Measurements from ENCODE around the gene ECPAS. TPM values are rescaled to one million over a fixed set of nuclear protein-coding genes. Genes with fewer than 3 reads are reported as not detected.
A peak's percentile ranks its signal among the peaks of the same experiment; 100 is the strongest.
"Not testable (repeated sequence)": the region's sequence is repeated elsewhere in the genome, so short reads cannot be mapped to it uniquely, and the experiment has no call there.

The ECPAS gene
- total RNA-seq, 5 donors from 2014 or later (not counting 1 experiment from before 2014, with no cell fraction given), result 50.5 to 67.1 (median 63.1) TPM

- no peaks in the 10 kb centered on the region for H3K36me3 Mint-ChIP-seq
- Histone ChIP-seq H3K36me3 (ENCODE audit: control insufficient read depth in 2 of 2, extremely low read depth in 1 of 2, insufficient read depth in 1 of 2, low read length in 1 of 2) (no peaks in the 10 kb centered on the region), H3K27ac (ENCODE audit: low read length) (no peak overlapping the region), H3K9me3 (no peaks in the 10 kb centered on the region), H3K4me3 (ENCODE audit: control insufficient read depth in 1 of 2, extremely low read depth in 1 of 2, low read length in 1 of 2) (no peak overlapping the region), H3K4me1 (ENCODE audit: control insufficient read depth in 1 of 2, extremely low read depth in 1 of 2, insufficient read depth in 2 of 2, low read length in 2 of 2) (no peaks in the 10 kb centered on the region), H3K27me3 (replicated peaks in 1 of 2; ENCODE audit: control insufficient read depth in 2 of 2, extremely low read depth in 1 of 2, insufficient read depth in 2 of 2, low read length in 1 of 2) (peaks cover 0 to 13% of the 10 kb centered on the region in 2 experiments)
- no peaks in the 10 kb centered on the region for H3K9me3 Mint-ChIP-seq
- H3K4me3 Mint-ChIP-seq, result no peak overlapping the region
- no peak overlapping the region for H3K27ac Mint-ChIP-seq
- no peak for ATAC-seq (replicated peaks in 1 of 4)
- DNase-seq, result no peak
- 92% methylated on average over 2 of the region's 6 CpGs for WGBS (ENCODE audit: insufficient coverage)
- CTCF ChIA-PET, result interaction anchor here in 1 of 2 donors (0.5 kb wide), 1 partner anchor 8 kb away, joined by 3 read pairs; no protein-coding TSS in a partner anchor
- H3K27me3 Mint-ChIP-seq, result peaks cover 3 to 6% of the 10 kb centered on the region in 2 donors
- POLR2A ChIA-PET, result no interaction called here
- H3K4me1 Mint-ChIP-seq, result no peaks in the 10 kb centered on the region
Observed at GRCh38 chr9:111501648-111502047, 17.5 kb upstream of the ECPAS start.

GRCh38 chr9:111501005-111501562 lies 16.9 kb upstream of the ECPAS start:
- no peak for DNase-seq
- peaks cover 3 to 6% of the 10 kb centered on the region in 2 donors for H3K27me3 Mint-ChIP-seq
- peaks cover 0 to 13% of the 10 kb centered on the region in 2 experiments for H3K27me3 ChIP-seq (replicated peaks in 1 of 2; ENCODE audit: control insufficient read depth in 2 of 2, extremely low read depth in 1 of 2, insufficient read depth in 2 of 2, low read length in 1 of 2)
- H3K36me3 ChIP-seq (ENCODE audit: control insufficient read depth in 2 of 2, extremely low read depth in 1 of 2, insufficient read depth in 1 of 2, low read length in 1 of 2), result no peaks in the 10 kb centered on the region
- no peaks in the 10 kb centered on the region for H3K36me3 Mint-ChIP-seq
- no peak for ATAC-seq (replicated peaks in 1 of 4)
- no peaks in the 10 kb centered on the region for H3K4me1 ChIP-seq (ENCODE audit: control insufficient read depth in 1 of 2, extremely low read depth in 1 of 2, insufficient read depth in 2 of 2, low read length in 2 of 2)
- H3K4me3 ChIP-seq (ENCODE audit: control insufficient read depth in 1 of 2, extremely low read depth in 1 of 2, low read length in 1 of 2), result no peak overlapping the region
- CTCF ChIA-PET, result interaction anchor here in 1 of 2 donors (0.6 kb wide), 1 partner anchor 85 kb away, joined by 3 read pairs; no protein-coding TSS in a partner anchor
- 93% methylated on average over 12 of the region's 16 CpGs for WGBS (ENCODE audit: insufficient coverage)
- H3K9me3 Mint-ChIP-seq, result no peaks in the 10 kb centered on the region
- POLR2A ChIA-PET, result no interaction called here
- H3K4me3 Mint-ChIP-seq, result no peak overlapping the region
- H3K4me1 Mint-ChIP-seq, result no peaks in the 10 kb centered on the region
- H3K27ac ChIP-seq (ENCODE audit: low read length), result no peak overlapping the region
- H3K27ac Mint-ChIP-seq, result no peak overlapping the region
- no peaks in the 10 kb centered on the region for H3K9me3 ChIP-seq

GRCh38 chr9:111497196-111497595 lies 13.0 kb upstream of the ECPAS start:
- 100% methylated on average over 1 of the region's 2 CpGs for WGBS (ENCODE audit: insufficient coverage)
- POLR2A ChIA-PET, result not testable (repeated sequence)

GRCh38 chr9:111484572-111484894 lies 350 bp upstream of the ECPAS start:
- ChIA-PET POLR2A (no interaction called here), CTCF (interaction anchor here (0.5 to 0.7 kb wide), 2 partner anchors 41 to 53 kb away, joined by 3 to 4 read pairs; partner anchors contain the start of gene ZNF483 (in 1 of the 2))
- no peak for DNase-seq
- H3K4me3 ChIP-seq (ENCODE audit: control insufficient read depth in 1 of 2, extremely low read depth in 1 of 2, low read length in 1 of 2), result peak overlapping the region; percentile 54 to 78
- H3K27ac ChIP-seq (ENCODE audit: low read length), result peak overlapping the region; percentile 67
- no peaks in the 10 kb centered on the region for H3K36me3 Mint-ChIP-seq
- peaks cover 3 to 6% of the 10 kb centered on the region in 2 donors for H3K27me3 Mint-ChIP-seq
- peak overlapping the region; percentile 80 to 84 (median 82) for H3K4me3 Mint-ChIP-seq
- no peaks in the 10 kb centered on the region for H3K9me3 Mint-ChIP-seq
- peaks cover 7 to 9% of the 10 kb centered on the region in 2 experiments for H3K4me1 ChIP-seq (ENCODE audit: control insufficient read depth in 1 of 2, extremely low read depth in 1 of 2, insufficient read depth in 2 of 2, low read length in 2 of 2)
- H3K4me1 Mint-ChIP-seq, result peaks cover 26 to 31% (median 27%) of the 10 kb centered on the region in 3 donors
- no peaks in the 10 kb centered on the region for H3K36me3 ChIP-seq (ENCODE audit: control insufficient read depth in 2 of 2, extremely low read depth in 1 of 2, insufficient read depth in 1 of 2, low read length in 1 of 2)
- no CpG with 5 or more reads among the region's 4 CpGs for WGBS (ENCODE audit: insufficient coverage)
- peak overlapping the region; percentile 79 to 88 for H3K27ac Mint-ChIP-seq
- ATAC-seq (replicated peaks in 1 of 4), result no peak
- H3K27me3 ChIP-seq (replicated peaks in 1 of 2; ENCODE audit: control insufficient read depth in 2 of 2, extremely low read depth in 1 of 2, insufficient read depth in 2 of 2, low read length in 1 of 2), result no peaks in the 10 kb centered on the region
- no peaks in the 10 kb centered on the region for H3K9me3 ChIP-seq

More at GRCh38 chr9:111497196-111497595, 13.0 kb upstream of the ECPAS start:
- H3K9me3 ChIP-seq; H3K36me3 Mint-ChIP-seq; H3K4me3 ChIP-seq (ENCODE audit: control insufficient read depth in 1 of 2, extremely low read depth in 1 of 2, low read length in 1 of 2); H3K4me1 ChIP-seq (ENCODE audit: control insufficient read depth in 1 of 2, extremely low read depth in 1 of 2, insufficient read depth in 2 of 2, low read length in 2 of 2); H3K27ac Mint-ChIP-seq; H3K36me3 ChIP-seq (ENCODE audit: control insufficient read depth in 2 of 2, extremely low read depth in 1 of 2, insufficient read depth in 1 of 2, low read length in 1 of 2); H3K9me3 Mint-ChIP-seq; H3K27me3 ChIP-seq (replicated peaks in 1 of 2; ENCODE audit: control insufficient read depth in 2 of 2, extremely low read depth in 1 of 2, insufficient read depth in 2 of 2, low read length in 1 of 2); H3K4me3 Mint-ChIP-seq; ATAC-seq (replicated peaks in 1 of 4); H3K4me1 Mint-ChIP-seq; DNase-seq; H3K27ac ChIP-seq (ENCODE audit: low read length); CTCF ChIA-PET: not testable (repeated sequence)
- H3K27me3 Mint-ChIP-seq, result peaks cover 8 to 10% of the 10 kb centered on the region in 2 donors

- ChIA-PET POLR2A (interaction anchor here (0.6 to 1.2 kb wide), 5 partner anchors 40 to 896 kb away, joined by 3 to 10 read pairs (median 5); partner anchors contain the start of gene DNAJC25 (in 1 of the 2)), CTCF (interaction anchor here in 1 of 2 donors (0.6 kb wide), 2 partner anchors 148 to 343 kb away, joined by 4 read pairs; partner anchors contain the start of gene DNAJC25)
- H3K4me3 Mint-ChIP-seq, result peak overlapping the region in 1 of 3 donors; percentile 80
- peaks cover 32 to 37% (median 33%) of the 10 kb centered on the region in 3 donors for H3K4me1 Mint-ChIP-seq
- Histone ChIP-seq H3K36me3 (ENCODE audit: control insufficient read depth in 2 of 2, extremely low read depth in 1 of 2, insufficient read depth in 1 of 2, low read length in 1 of 2) (no peaks in the 10 kb centered on the region), H3K27me3 (replicated peaks in 1 of 2; ENCODE audit: control insufficient read depth in 2 of 2, extremely low read depth in 1 of 2, insufficient read depth in 2 of 2, low read length in 1 of 2) (no peaks in the 10 kb centered on the region), H3K9me3 (no peaks in the 10 kb centered on the region), H3K4me3 (ENCODE audit: control insufficient read depth in 1 of 2, extremely low read depth in 1 of 2, low read length in 1 of 2) (peak overlapping the region; percentile 91 to 92), H3K4me1 (ENCODE audit: control insufficient read depth in 1 of 2, extremely low read depth in 1 of 2, insufficient read depth in 2 of 2, low read length in 2 of 2) (peaks cover 7 to 9% of the 10 kb centered on the region in 2 experiments), H3K27ac (ENCODE audit: low read length) (no peak overlapping the region)
- WGBS (ENCODE audit: insufficient coverage), result under 1% methylated on average over 78 of the region's 78 CpGs
- H3K27me3 Mint-ChIP-seq, result peaks cover 3 to 6% of the 10 kb centered on the region in 2 donors
- H3K36me3 Mint-ChIP-seq, result no peaks in the 10 kb centered on the region
- ATAC-seq (replicated peaks in 1 of 4), result peak; percentile 53 to 63 (median 62)
- no peak overlapping the region for H3K27ac Mint-ChIP-seq
- no peaks in the 10 kb centered on the region for H3K9me3 Mint-ChIP-seq
- peak in 30 of 35 experiments; percentile 8 to 76 (median 34) for DNase-seq
Observed at GRCh38 chr9:111483439-111483857, 735 bp downstream of the ECPAS start.

GRCh38 chr9:111482694-111483438 lies 1.3 kb downstream of the ECPAS start:
- H3K36me3 Mint-ChIP-seq, result no peaks in the 10 kb centered on the region
- H3K4me3 ChIP-seq (ENCODE audit: control insufficient read depth in 1 of 2, extremely low read depth in 1 of 2, low read length in 1 of 2), result peak overlapping the region; percentile 91 to 92
- POLR2A ChIA-PET, result interaction anchor here (0.6 to 1.2 kb wide), 3 partner anchors 40 to 896 kb away, joined by 5 to 10 read pairs (median 7); no protein-coding TSS in a partner anchor

More at GRCh38 chr9:111482694-111483438, 1.3 kb downstream of the ECPAS start:
- Histone ChIP-seq H3K27ac (ENCODE audit: low read length) (peak overlapping the region; percentile 80), H3K9me3 (no peaks in the 10 kb centered on the region), H3K27me3 (replicated peaks in 1 of 2; ENCODE audit: control insufficient read depth in 2 of 2, extremely low read depth in 1 of 2, insufficient read depth in 2 of 2, low read length in 1 of 2) (no peaks in the 10 kb centered on the region), H3K36me3 (ENCODE audit: control insufficient read depth in 2 of 2, extremely low read depth in 1 of 2, insufficient read depth in 1 of 2, low read length in 1 of 2) (no peaks in the 10 kb centered on the region), H3K4me1 (ENCODE audit: control insufficient read depth in 1 of 2, extremely low read depth in 1 of 2, insufficient read depth in 2 of 2, low read length in 2 of 2) (peaks cover 7 to 9% of the 10 kb centered on the region in 2 experiments)
- DNase-seq (peak; percentile 13 to 66 (median 41)), ATAC-seq (replicated peaks in 1 of 4) (peak; percentile 41 to 56 (median 45))
- WGBS (ENCODE audit: insufficient coverage), result under 1% methylated on average over 75 of the region's 76 CpGs
- H3K9me3 Mint-ChIP-seq, result no peaks in the 10 kb centered on the region
- CTCF ChIA-PET, result interaction anchor here in 1 of 2 donors (0.6 kb wide), 1 partner anchor 148 kb away, joined by 4 read pairs; the partner anchor contains the start of gene DNAJC25
- peaks cover 32 to 38% (median 33%) of the 10 kb centered on the region in 3 donors for H3K4me1 Mint-ChIP-seq
- peak overlapping the region; percentile 81 to 85 (median 83) for H3K4me3 Mint-ChIP-seq
- H3K27ac Mint-ChIP-seq, result peak overlapping the region; percentile 77 to 83
- H3K27me3 Mint-ChIP-seq, result peaks cover 2 to 5% of the 10 kb centered on the region in 2 donors

Data from T-cell (primary cell).